H1 (cell line): ENCODE measurements around the gene SPDYE4.

Source experiments
- CTCF ChIP-seq, 3 experiments: IDR thresholded peaks; 1 replicate in 2 of 3; 2 replicates in 1 of 3; pipeline versions ENCODE4 v1.5.1 to v1.6.1; 2011; ENCODE audit warnings: low read length in 3 of 3, mild to moderate bottlenecking in 3 of 3, inconsistent platforms in 2 of 3, low read depth in 1 of 3, moderate library complexity in 1 of 3; ENCODE audit not compliant: insufficient read depth in 1 of 3; ENCODE audit errors: control extremely low read depth in 1 of 3
- EP300 ChIP-seq, 2 experiments: IDR thresholded peaks; 1 replicate in 1 of 2; 2 replicates in 1 of 2; pipeline ENCODE4 v1.6.1; 2011 to 2012; ENCODE audit warnings: low read depth in 2 of 2, low read length in 2 of 2, mild to moderate bottlenecking in 2 of 2, borderline replicate concordance in 1 of 2, inconsistent platforms in 1 of 2, moderate library complexity in 1 of 2
- EZH2 ChIP-seq: fragments of 200-600 bp; sonication (generic); IDR thresholded peaks from 2 replicates; pipeline ENCODE4 v1.7.1; 2012; ENCODE audit warnings: low read depth, mild to moderate bottlenecking, moderate library complexity, low read length, inconsistent platforms; ENCODE audit not compliant: severe bottlenecking
- POLR2A ChIP-seq, 2 experiments: IDR thresholded peaks; 1 replicate in 1 of 2; 2 replicates in 1 of 2; pipeline ENCODE4 v1.6.1; 2011; ENCODE audit warnings: low read depth in 2 of 2, low read length in 2 of 2, mild to moderate bottlenecking in 2 of 2; ENCODE audit errors: control extremely low read depth in 1 of 2
- SP2 ChIP-seq: IDR thresholded peaks from 2 replicates; pipeline ENCODE4 v1.6.1; 2012; ENCODE audit warnings: mild to moderate bottlenecking, low read length, inconsistent platforms

GRCh38 chr17:8791910-8792270, 33.5 kb upstream of the SPDYE4 start:
- TF ChIP-seq CTCF (IDR thresholded peaks at IDR 0.05; ENCODE audit: control extremely low read depth in 1 of 3, insufficient read depth in 1 of 3, low read depth in 1 of 3, low read length in 3 of 3) (no peak), SP2 (no peak), EP300 (IDR thresholded peaks at IDR 0.05; ENCODE audit: borderline replicate concordance in 1 of 2, low read depth in 2 of 2, low read length in 2 of 2) (no peak), POLR2A (IDR thresholded peaks at IDR 0.05; ENCODE audit: control extremely low read depth in 1 of 2, low read depth in 2 of 2, low read length in 2 of 2) (no peak), EZH2 (no peak)
